ENCODE measurements around the gene GATA5. TPM values are rescaled to one million over a fixed set of nuclear protein-coding genes. Genes with fewer than 3 reads are reported as not detected.

The GATA5 gene
- total and polyA plus RNA-seq, 4 donors: 0.49 to 15.2 (median 1.3) TPM

- DNase-seq: peak; percentile 59 to 82 (median 72)
- no peak for ATAC-seq (ENCODE audit: insufficient read depth, low FRiP score)
- Histone ChIP-seq H3K27me3 (ENCODE audit: control insufficient read depth in 3 of 3, insufficient read depth in 3 of 3, low read length in 2 of 3) (no peaks in the 10 kb centered on the region), H3K4me3 (no peak overlapping the region), H3K9me3 (ENCODE audit: control insufficient read depth in 4 of 4, insufficient read depth in 3 of 4, low read length in 3 of 4) (peaks cover 0 to 2% (median 0%) of the 10 kb centered on the region in 4 donors), H3K36me3 (ENCODE audit: control insufficient read depth in 4 of 4, insufficient read depth in 4 of 4, low read length in 4 of 4) (no peaks in the 10 kb centered on the region), H3K4me1 (ENCODE audit: control insufficient read depth in 5 of 5, insufficient read depth in 5 of 5, low read length in 5 of 5) (peaks cover 0 to 59% (median 11%) of the 10 kb centered on the region in 5 donors), H3K9ac (ENCODE audit: insufficient read depth in 1 of 2, low read length in 2 of 2) (no peak overlapping the region), H3K27ac (ENCODE audit: low read depth in 1 of 2, low read length in 1 of 2) (no peak overlapping the region)
- no peak for TF ChIP-seq CTCF (IDR thresholded peaks at IDR 0.05; ENCODE audit: control extremely low read depth, extremely low read depth)
- WGBS, 2 donors: 52 to 61% methylated on average over 27 to 31 of the region's 31 CpGs
These were observed 47.1 kb downstream of the GATA5 start for GRCh38 chr20:62428396-62429295.

- no peak for DNase-seq
- peaks cover 0 to 53% (median 8%) of the 10 kb centered on the region in 5 donors for H3K4me1 ChIP-seq (ENCODE audit: control insufficient read depth in 5 of 5, insufficient read depth in 5 of 5, low read length in 5 of 5)
- ATAC-seq (ENCODE audit: insufficient read depth, low FRiP score): no peak
- H3K9ac ChIP-seq (ENCODE audit: insufficient read depth in 1 of 2, low read length in 2 of 2): no peak overlapping the region
- H3K36me3 ChIP-seq (ENCODE audit: control insufficient read depth in 4 of 4, insufficient read depth in 4 of 4, low read length in 4 of 4): no peaks in the 10 kb centered on the region
- WGBS, 2 donors: 69 to 83% methylated on average over 10 of the region's 10 CpGs
- TF ChIP-seq CTCF (IDR thresholded peaks at IDR 0.05; ENCODE audit: control extremely low read depth, extremely low read depth): no peak
- H3K4me3 ChIP-seq: no peak overlapping the region
- no peaks in the 10 kb centered on the region for H3K27me3 ChIP-seq (ENCODE audit: control insufficient read depth in 3 of 3, insufficient read depth in 3 of 3, low read length in 2 of 3)
- H3K9me3 ChIP-seq (ENCODE audit: control insufficient read depth in 4 of 4, insufficient read depth in 3 of 4, low read length in 3 of 4): peaks cover 0 to 2% (median 0%) of the 10 kb centered on the region in 4 donors
- H3K27ac ChIP-seq (ENCODE audit: low read depth in 1 of 2, low read length in 1 of 2): peak overlapping the region in 1 of 2 donors; percentile 9
These were observed 47.8 kb downstream of the GATA5 start for GRCh38 chr20:62428002-62428372.

GRCh38 chr20:62427172-62428001 lies 48.4 kb downstream of the GATA5 start, which contains the start of gene RBBP8NL:
Gene RBBP8NL, minus strand, starts transcription at chr20:62427539. Its CDS starts 7,892 bp downstream, at chr20:62419647.
- Histone ChIP-seq H3K4me1 (ENCODE audit: control insufficient read depth in 5 of 5, insufficient read depth in 5 of 5, low read length in 5 of 5) (peaks cover 0 to 55% (median 8%) of the 10 kb centered on the region in 5 donors), H3K9ac (ENCODE audit: insufficient read depth in 1 of 2, low read length in 2 of 2) (no peak within 1 kb of the TSS), H3K27ac (ENCODE audit: low read depth in 1 of 2, low read length in 1 of 2) (peak within 1 kb of the TSS in 1 of 2 donors; percentile 34), H3K36me3 (ENCODE audit: control insufficient read depth in 4 of 4, insufficient read depth in 4 of 4, low read length in 4 of 4) (no peaks in the 10 kb centered on the region), H3K4me3 (no peak within 1 kb of the TSS), H3K27me3 (ENCODE audit: control insufficient read depth in 3 of 3, insufficient read depth in 3 of 3, low read length in 2 of 3) (no peaks in the 10 kb centered on the region), H3K9me3 (ENCODE audit: control insufficient read depth in 4 of 4, insufficient read depth in 3 of 4, low read length in 3 of 4) (peaks cover 0 to 2% (median 0%) of the 10 kb centered on the region in 4 donors)
- TF ChIP-seq CTCF (IDR thresholded peaks at IDR 0.05; ENCODE audit: control extremely low read depth, extremely low read depth): no peak
- ATAC-seq (ENCODE audit: insufficient read depth, low FRiP score) (peak; percentile 53), DNase-seq (peak; percentile 82 to 91 (median 91))
- 57 to 73% methylated on average over 28 of the region's 28 CpGs for WGBS, 2 donors
